Femur (tissue), 1 donor: ENCODE data around the gene LUC7L2.
"Not testable (repeated sequence)": the region's sequence is repeated elsewhere in the genome, so short reads cannot be mapped to it uniquely, and the experiment has no call there.

Experiments used
- DNase-seq: peaks from one replicate; pipeline ENCODE4 v3.0.0-alpha.2; 2017

LUC7L2 gene

DNA sequence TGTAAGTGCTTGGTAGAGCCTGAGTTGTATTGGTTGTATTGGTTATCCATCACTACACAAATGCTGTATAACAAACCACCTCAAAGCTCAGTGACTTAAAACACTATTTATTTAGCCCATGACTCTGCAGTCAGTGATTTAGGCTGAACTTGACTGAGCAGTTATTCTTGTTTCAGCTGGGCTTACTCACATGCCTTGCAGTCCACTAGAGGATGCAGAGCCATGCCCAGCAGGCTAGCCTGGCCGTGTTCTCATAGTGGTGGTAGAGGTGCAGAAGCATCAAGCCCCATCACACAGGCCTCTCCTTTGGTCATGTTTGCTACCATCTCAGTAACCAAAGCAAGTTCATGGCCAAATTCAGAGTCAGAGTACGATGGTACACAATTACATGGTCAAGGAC is 43.9 kb downstream of the LUC7L2 start:
- no peak for DNase-seq

DNA sequence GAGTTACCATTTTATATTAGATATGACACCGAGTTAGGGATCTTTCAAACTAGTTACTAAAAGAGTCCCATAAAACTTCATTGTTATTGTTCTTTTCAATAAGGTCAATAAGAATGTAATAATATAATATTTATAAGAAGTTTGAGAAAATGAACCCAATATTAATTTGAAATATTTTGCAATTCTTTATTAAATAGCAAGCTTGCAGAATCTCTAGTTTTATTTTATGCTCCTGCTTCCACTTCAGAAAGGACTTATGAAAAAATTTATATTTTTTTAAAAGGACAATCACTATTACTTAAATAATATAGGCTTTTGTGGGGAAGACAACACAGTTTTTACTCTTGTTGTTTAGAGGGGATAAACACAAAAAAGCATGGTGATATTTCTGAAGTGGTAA is 47.9 kb downstream of the LUC7L2 start:
- DNase-seq = no peak

DNA sequence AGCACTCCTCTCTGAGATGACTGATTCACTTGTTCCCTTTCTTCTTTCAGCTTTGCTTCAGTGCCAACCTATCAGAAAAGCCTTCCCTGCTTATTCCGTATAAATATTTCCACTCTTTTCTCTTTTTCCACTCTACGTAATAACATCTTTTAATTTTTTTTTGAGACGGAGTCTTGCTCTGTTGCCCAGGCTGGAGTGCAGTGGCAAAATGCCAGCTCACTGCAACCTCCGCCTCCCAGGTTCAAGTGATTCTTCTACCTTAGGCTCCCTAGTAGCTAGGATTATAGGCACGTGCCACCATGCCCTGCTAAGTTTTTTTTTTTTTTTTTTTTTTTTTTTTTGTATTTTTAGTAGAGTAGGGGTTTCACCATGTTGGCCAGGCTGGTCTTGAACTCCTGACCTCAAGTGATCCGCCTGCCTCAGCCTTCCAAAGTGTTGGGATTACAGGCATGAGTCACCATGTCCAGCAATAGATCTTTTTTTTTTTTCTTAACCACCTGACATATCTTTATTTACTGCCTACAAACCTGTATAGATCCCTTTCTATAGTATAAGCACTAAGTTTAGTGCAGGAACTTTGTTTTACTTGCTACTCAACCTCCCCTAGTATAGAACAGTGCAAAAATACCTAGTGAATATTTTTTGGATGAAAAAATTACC is 55.2 kb downstream of the LUC7L2 start:
- DNase-seq = not testable (repeated sequence)

DNA sequence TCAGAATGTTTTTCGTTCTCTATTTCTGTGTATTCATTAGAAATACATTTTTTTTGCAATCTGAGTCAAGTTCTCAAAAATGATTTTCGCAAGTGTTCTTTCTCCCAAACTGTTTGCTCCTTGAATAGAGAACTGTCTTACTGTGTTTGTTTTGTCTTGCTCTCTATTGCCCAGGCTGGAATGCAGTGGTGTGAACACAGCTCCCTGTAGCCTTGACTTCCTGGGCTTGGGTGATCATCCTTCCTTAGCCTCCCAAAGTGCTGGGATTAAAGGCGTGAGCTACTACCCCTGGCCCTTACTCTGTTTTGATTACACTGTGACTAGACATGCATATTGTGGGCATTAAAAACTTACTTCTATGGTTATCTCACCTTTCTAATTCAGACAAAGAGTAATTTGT is 56.7 kb downstream of the LUC7L2 start:
- DNase-seq = no peak

DNA sequence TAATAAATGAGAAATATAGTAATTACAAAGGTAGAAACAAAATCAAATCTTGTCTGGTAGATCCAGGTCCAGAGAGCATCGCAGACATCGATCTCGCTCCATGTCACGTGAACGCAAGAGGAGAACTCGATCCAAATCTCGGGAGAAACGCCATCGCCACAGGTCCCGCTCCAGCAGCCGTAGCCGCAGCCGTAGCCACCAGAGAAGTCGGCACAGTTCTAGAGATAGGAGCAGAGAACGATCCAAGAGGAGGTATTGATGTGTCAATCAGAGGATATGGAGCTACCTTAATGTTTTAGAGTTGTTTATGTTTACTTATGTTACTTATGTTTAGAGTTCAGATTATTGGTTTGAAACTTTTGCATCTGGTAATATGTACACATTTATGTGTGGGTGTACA is 57.8 kb downstream of the LUC7L2 start:
- no peak for DNase-seq

DNA sequence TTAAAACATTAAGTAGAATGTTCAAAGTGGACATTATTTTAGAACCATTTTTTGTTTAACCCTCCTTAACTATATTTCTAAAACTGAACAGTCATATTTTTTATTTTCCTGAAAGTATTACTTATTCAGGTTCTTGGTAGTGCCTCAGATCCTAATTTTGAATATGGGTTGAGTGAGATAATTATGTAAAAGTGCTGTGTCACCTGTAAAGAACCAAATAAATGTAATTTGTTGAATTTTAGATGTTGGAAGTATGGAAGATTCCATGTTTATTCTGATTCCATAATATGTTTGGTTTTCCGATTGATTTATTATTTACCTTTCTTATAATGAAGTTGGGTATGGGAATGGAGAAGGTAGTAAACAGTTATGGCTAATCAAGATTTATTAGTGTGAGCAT is 61.4 kb downstream of the LUC7L2 start:
- DNase-seq = no peak

DNA sequence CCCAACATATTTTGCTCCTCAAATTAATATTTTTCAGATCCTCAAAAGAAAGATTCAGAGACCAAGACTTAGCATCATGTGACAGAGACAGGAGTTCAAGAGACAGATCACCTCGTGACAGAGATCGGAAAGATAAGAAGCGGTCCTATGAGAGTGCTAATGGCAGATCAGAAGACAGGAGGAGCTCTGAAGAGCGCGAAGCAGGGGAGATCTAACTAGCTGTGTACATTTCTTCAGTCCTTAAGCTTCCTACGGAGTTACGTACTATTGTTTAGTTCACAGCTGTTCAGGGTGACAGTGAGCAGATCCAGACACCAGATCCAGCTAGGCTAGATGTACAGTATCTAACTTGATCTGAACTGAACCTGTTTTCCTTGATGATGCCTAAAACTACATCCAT is 62.4 kb downstream of the LUC7L2 start:
- DNase-seq = no peak

DNA sequence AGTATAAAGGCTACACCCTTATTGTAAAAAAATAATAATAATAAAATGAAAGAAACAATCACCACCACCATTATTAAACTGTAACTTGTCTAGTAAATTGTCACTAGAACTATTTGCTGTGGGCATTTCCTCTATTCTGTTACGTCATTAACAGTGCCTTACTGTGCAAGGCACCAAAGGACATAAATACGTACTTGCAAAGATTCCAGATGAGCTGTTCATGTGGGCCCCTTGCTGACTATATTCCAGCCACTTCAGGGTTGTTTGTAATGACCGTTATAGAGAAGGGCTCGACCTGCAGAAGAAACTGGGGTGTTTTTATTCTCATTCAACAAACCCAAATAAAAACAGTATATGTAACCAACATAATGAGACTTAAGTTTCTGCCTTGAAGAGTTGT is 63.4 kb downstream of the LUC7L2 start:
- DNase-seq = no peak

DNA sequence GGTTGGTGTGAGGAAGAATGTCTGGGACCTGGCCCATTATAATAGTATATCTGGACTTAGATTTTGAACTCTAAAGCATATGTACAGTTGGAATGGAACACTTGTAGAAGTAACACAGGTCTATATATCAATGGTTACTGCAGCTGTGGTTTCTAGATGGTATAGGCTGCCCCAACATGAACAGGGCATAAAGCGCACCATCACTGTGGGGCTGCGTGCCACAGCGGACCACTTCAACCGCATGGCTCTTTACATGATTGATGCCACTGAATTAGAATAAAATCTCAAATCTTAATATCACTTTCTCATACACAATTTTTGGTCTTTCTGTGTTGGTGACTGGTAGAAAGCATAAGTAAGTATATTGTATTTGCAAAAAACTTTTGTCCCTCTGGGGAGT is 64.3 kb downstream of the LUC7L2 start:
- DNase-seq = no peak

DNA sequence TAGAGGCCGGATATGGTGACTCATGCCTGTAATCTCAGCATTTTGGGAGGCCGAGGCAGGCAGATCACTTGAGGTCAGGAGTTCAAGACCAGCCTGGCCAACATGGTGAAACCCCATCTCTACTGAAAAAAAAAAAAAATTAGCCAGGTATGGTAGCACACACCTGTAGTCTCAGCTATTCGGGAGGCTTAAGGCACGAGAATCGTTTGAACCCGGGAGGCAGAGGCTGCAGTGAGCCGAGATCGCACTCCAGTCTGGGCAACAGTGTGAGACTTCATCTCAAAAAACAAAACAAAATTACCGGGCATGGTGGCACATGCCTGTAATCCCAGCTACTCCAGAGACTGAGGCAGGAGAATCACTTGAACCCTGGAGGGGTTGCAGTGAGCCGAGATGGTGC is 66.0 kb downstream of the LUC7L2 start:
- not testable (repeated sequence) for DNase-seq

DNA sequence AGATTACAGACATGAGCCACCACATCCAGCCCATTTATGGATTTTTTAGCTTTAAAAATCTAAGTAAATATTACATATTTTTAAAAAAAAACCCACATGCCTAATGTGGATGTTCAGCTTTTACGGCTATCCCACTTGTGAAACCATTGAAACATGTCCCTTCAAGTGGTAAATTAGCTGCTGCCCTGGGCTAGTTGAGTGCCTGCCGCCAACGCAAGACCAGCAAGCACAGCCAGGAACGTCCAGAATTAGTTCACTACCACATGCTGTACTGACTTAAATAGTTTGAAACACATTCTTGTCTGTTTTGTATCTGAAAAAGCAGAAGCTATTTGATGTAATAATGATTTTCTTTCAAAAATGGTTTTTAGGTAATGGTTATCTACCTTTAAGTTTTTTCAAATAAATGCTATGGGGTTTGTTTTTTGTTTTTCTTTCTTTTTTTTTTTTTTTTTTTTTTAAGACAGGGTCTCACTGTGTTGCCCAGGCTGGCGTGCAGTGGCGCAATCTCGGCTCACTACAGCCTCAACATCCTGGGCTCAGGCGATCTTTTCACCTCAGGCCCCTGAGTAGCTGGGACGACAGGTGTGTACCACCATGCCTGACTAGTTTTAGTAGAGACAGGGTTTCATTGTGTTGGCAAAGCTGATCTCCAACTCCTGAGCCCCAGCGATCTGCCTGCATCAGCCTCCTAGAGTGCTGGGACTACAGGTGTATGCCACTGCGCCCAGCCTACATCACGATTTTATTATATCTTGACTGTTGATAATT is 66.7 kb downstream of the LUC7L2 start:
- no peak for DNase-seq

DNA sequence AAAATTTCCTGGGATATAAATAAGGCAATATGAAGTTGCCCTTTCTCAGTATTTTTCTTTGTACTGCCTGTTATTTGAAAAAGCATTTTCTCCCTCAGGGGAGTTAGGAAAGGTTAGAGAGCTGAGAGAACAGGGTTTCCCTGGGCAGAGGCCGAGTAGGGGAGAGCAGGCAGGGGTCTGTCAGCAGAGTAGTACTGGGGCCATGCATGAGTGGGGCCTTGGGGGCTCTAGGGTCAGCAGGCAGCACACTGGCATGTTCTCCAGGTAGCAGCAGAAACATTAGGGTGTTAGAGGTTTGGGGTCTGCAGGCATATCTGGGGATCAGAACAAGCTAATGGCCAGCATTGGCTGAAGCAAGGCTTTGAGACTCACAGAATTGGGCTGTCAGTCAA is 67.3 kb downstream of the LUC7L2 start:
- DNase-seq = no peak

DNA sequence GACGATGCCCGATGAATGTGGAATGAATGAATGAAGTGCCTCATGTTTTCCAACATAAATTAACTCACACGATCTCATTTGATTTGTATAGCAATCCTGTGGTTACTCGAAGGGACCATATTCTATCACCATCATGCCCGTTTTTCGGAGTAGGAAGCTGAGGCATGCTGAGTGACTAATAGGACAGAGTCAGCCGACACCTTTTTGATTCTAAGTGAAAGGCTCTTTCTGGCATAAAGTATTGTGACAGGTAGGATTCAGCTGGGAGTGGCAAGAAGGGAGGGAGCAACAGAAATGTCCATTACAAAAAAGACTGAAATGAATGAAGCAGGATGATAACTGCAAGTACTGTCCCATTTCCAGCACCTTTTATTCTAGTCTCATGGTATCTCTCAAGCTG is 68.1 kb downstream of the LUC7L2 start:
- no peak for DNase-seq

DNA sequence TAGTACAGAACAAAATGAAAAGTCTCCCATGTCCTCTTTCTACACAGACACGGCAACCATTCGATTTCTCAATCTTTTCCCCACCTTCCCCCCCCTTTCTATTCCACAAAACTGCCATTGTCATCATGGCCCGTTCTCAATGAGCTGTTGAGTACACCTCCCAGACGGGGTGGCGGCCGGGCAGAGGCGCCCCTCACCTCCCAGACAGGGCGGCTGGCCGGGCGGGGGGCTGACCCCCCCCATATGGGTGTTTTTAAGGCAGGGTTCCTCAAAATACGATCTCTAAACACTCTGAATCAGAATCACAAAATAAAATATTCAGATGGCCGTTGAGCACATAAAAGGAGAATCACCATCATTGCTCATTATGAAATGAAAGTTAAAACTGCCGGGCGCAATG is 70.0 kb downstream of the LUC7L2 start:
- not testable (repeated sequence) for DNase-seq

DNA sequence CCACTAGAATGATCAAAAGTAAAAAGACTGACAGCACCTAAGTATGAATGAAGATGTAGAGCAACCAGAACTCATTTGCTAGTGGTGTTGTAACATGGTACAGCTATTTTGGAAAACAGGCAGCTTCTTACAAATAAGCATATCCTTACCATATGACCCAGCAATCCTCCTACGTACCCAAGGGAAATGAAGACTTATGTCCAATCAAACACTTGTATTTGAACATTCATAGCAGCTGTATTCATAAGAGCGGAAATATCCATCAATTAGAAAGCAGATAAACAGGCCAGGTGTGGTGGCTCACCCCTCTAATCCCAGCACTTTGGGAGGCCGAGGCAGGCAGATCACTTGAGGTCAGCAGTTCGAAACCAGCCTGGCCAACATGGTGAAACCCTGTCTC is 70.7 kb downstream of the LUC7L2 start:
- no peak for DNase-seq

DNA sequence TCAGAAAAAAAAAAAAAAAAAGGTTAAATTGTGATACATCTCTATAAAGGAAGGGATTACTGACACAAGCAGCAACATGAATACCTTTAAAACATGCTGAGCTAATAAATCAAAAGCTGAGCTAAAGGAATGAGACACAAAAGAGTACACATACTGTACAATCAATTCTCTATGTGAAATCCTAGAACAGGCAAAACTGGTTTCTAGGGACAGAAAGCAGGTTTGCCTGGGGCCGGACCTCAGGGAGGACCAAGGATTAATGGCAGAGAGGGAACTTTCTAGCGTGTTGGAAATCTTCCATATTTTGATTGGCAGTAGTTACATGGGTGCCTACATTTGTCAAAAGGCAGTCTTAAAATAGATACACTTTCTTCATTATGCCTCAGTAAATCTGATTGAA is 71.3 kb downstream of the LUC7L2 start:
- no peak for DNase-seq

DNA sequence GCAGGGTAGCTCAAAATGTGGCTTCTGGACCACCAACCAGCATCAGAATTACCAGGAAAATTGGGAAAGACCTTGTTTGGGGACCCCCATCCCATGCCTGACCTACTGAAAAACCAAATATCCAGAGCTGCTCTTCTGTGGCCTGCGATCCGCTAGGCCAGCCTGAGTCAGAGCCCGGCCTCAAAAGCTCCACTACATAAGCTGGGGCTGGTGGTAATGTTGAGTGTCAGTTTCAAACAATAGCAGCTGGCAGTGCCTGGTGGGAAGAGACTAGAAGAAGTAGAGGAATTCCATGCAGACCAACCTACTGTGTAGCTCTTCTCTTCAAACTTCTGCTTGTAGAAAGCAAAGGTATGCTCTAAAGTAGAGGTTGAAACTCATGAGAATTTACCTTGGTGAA is 71.8 kb downstream of the LUC7L2 start:
- no peak for DNase-seq

DNA sequence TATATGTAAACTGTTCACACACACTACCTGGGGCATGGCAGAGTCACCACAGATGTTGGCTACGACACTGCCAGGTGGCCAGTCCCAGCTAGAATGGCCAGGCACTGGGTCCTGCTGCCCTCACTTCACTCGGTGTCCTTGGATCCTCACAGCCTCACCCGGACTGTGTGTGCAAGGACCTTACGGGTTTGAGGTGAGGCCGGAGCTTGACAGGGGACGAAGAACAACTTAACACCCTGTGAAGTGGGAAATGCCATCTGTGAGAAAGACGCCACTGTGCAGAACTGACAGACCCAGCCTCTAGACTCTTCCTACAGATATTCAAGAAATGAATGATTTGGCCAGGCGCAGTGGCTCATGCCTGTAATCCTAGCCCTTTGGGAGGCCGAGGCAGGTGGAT is 77.1 kb downstream of the LUC7L2 start:
- DNase-seq = no peak

DNA sequence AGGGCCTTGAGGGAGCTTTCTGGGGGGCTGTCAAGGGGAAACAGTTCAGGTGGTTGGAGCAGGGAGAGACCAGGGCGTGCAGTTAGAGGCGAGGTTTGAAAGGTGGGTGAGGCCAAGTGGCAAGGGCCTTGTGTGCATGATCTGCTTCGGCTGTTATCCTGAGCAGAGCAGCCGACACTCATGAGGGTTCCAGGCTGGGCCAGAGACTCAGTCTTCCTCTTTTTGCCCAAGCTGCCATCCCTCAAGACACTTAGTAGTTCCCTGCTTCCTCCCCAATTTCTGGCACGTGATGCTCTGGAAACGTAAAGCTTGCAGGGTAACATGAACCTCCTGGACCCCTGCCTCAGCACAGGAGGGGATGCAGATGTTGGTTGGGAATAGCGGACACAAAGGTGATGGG is 79.7 kb downstream of the LUC7L2 start:
- DNase-seq = no peak

DNA sequence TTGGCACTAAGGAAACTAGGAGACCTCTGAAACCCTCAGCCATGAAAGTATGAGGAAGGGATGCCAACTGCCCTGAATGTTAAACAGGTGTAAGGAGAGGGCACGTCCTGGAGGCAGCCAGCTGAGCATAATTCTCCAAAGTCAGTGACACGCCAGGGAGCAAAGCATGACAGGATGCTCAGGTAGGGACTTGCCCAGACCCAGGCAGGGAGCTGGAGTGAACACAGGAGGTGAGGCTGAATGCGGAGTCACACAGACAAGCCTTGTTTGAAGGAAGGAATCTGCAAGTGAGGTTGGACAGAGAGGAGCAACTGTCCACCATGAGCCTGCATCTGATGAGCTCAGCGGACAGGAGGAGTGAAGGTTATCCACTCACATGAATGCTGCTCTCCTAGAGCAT is 82.3 kb downstream of the LUC7L2 start:
- DNase-seq = no peak

DNA sequence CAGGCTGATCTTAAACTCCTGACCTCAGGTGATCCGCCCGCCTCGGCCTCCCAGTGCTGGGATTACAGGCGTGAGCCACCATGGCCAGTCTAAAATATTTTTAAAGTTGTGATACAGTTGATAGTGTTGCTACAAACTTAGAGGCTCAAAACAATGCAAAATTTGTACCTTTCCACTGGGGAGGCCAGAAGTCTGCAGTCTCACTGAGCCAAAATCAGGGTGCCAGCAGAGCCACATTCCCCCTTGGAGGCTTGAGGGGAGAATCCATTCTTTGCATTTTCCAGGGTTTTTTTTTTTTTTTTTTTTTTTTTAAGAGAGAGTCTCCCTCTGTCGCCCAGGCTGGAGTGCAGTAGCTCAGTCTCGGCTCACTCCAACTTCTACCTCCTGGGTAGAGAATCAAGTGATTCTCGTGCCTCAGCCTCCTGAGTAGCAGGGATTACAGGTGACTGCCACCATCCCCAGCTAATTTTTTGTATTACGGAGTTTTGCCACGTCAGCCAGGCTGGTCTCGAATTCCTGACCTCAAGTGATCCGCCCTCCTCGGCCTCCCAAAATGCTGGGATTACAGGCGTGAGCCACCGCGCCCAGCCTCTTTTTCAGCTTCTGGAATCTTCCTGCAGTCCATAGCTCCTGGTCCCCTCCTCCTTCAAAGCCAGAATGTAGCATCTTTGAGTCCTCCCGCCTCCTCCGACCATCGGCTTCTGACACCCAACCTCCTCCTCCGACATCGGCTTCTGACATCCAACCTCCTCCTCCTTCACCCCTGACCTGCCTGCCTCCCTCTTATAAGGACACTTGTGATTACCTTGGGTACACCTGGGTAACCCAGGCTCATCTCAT is 86.6 kb downstream of the LUC7L2 start:
- no peak for DNase-seq

DNA sequence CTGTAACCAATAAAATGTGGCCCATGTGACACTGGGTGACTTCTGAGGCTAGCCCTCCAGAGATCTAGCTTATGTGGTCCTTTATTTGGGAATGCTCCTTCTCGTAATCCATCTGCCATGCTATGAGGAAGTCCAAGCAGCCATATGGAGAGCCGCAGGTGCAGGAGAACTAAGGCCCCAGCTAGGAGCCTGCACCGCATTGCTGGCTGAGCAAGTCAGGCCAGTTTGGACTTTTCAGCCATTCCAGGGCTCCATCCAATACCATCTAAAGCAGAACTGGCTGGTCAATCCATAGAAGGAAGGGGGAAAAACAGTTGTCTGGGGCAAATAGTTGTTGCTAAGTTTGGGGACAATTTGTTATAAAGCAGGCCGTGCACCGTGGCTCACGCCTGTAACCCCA is 91.2 kb downstream of the LUC7L2 start:
- no peak for DNase-seq

DNA sequence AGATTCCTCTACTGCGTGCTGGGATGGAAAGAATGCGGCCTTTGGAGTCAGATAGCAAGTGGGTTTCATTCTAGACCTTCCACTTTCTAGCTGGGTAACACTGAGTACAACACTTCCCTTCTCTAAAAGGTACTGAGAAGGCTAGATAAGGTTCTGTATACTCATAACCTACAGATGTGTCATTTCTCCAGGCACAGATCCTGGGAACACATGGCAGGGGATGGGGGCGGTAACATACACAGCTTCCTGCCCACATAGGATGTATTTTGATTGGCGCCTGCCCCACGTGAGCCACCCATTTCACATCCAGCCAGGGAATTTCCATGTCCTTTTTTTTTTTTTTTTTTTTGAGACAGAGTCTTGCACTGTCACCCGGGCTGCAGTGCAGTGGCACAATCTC is 91.9 kb downstream of the LUC7L2 start:
- DNase-seq = no peak
